NCI-H187 (cell line): ENCODE data around the gene HOXC13.

ENCODE experiments used
- DNase-seq, 2 experiments: peaks; one replicate each; lab custom pipeline; 2025; lab: John Stamatoyannopoulos, UW

The HOXC13 gene, protein sequence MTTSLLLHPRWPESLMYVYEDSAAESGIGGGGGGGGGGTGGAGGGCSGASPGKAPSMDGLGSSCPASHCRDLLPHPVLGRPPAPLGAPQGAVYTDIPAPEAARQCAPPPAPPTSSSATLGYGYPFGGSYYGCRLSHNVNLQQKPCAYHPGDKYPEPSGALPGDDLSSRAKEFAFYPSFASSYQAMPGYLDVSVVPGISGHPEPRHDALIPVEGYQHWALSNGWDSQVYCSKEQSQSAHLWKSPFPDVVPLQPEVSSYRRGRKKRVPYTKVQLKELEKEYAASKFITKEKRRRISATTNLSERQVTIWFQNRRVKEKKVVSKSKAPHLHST

DNA sequence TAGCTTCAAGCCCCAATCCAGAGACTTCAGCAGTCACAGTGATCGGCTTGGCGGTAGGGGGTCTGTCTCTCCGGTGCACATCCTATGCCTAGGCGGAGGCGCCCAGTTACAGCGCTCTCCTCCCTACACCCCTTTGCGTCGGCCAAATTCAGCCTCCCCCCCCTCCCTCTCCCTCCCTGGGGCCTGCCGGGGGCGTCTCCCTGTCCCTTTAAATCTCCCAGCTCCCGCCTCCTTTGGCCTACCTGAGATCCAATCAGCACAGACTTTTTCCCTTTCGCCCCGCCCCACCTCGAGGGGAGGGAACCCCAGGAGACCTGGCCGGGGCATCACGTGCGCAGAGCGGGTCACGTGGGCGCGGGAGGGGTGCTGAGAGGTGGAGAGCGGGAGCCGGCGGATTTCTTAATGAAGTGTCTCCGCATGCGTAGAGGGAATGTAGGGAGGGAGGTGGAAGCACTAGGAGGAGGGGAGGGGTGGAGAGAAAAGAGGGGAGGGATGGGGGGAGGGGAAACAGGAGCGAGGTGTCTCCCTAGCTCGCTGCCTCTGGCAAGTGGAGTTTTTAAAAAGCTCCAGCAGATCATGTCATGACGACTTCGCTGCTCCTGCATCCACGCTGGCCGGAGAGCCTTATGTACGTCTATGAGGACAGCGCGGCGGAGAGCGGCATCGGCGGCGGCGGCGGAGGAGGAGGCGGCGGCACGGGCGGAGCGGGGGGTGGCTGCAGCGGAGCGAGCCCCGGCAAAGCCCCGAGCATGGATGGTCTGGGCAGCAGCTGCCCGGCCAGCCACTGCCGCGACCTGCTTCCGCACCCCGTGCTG is at the start of gene HOXC13:
Gene HOXC13, plus strand, starts transcription at position 506 of the 815 bp plus-strand sequence. Its CDS starts 76 bp downstream, at position 582.
- DNase-seq = peak; percentile 99 to 100

DNA sequence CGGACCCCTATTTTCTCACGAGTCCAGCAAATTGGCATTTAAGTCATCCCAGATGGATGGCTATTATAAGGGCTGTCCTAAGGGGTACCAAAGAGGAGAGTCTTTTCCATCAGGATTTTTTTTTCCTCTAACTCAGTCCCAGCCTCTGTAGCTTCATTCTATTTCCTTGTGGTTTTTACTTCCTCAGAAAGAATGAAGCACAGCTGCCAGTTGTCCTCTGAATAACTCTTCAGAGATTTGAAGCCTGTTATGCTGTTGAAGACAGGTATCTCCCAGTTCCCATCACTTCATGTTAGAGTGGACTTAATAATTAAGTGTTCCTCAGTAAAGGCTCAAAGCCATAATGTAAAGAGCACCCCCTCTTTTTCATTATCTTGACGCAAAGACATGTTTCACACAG is 48.5 kb upstream of the HOXC13 start:
- no peak for DNase-seq

DNA sequence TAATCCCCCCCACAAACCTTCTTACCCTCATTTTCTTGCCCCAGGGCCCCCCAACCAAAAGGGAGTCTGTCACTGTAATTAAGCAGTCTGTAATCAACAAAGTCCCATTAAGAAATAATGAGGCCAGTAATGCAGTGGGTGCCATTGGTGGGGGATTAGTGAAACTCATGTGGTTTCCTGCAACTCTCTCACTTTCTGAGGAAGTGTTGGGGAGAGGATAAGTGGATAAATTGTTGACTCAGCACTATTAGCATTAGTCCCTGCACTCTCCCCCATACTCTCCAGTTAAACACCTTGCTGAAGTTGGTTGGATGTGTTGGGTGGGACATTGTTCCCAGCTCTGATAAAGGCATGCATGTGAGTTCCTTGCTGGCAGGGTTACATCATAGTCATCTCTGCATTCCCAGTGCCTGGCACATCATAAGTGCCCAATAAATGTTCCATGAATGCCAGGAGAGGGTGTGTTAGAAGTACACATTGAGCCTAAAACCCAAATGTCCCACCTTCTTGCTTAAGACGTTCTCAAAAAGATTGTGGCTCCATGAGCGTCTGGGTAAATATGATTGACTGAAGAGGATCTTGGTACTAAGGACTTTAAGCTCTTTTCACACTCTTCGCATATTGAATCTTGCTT is 45.8 kb upstream of the HOXC13 start:
- DNase-seq = no peak

DNA sequence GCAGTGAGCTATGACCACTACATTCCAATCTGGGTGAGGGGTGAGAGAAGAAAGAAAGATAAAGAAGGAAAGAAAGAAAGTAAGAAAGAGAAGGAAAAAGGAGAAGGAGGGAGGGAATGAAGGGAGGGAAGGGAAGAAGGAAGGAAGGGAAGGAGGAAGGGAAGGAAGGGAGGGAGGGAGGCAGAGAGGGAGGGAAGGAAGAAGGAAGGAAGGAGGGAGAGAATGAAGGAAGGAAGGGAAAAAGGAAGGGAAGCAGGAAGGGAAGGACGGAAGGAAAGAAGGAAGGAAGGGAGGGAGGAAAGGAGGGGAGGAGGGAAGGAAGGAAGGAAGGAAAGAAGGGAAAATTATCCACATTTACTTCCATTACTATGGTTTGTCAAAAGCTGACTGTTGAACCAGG is 39.4 kb upstream of the HOXC13 start:
- no peak for DNase-seq

DNA sequence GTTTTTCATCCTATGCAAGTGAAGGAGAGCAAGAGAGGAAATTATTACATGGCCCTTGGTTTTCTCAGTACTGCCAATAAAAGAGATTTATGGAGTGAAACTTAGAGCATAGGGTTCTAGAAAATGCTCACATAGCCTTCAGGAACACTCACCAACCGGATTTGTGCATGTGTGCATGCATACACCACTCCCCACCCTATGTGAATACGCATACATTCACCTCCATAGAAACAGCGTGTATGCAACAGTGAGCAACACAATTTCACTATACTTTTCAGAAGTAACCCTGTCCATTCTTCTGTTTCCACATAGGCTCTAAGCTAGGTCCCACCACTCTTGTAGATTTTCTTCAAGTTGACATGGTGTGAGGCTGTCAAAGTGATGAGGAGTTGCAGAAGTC is 31.5 kb upstream of the HOXC13 start:
- no peak for DNase-seq

DNA sequence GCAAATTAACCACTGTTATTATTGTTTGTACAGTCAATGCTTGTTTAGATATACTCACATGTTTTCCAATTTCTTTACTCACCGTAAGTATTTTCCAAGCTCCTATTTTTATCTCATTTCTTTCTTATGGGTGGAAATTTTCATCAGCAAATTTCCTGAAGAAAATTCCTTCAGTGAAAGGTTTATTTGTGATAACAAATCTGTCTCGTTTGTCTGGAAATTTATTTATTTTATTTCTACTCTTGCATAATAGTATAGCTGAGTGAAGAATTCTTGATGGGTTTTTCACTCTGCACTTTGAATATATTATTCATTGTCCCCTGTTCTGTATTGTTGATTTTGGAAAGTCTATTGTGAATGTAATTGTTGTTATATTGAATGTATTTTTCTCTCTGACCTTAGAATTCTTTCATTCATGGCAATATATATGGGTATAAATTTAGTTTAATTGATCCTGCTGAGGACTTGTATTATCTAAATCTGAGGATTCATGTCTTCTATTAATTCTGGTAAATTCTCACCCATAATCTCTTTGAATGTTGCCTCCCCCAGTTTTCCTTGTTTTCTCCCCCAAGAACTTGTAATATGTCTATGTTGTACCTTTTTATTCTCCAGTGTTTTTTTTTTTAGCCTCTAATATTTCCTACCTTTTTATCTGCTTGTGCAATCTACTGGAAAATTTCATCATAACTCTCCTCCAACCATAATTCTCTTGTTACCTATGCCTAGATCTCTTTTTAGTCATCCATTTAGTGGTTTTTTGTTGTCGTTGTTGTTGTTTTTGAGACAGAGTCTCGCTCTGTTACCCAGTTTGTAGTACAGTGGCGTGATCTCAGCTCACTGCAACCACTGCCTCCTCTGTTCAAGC is 21.6 kb upstream of the HOXC13 start:
- no peak for DNase-seq

DNA sequence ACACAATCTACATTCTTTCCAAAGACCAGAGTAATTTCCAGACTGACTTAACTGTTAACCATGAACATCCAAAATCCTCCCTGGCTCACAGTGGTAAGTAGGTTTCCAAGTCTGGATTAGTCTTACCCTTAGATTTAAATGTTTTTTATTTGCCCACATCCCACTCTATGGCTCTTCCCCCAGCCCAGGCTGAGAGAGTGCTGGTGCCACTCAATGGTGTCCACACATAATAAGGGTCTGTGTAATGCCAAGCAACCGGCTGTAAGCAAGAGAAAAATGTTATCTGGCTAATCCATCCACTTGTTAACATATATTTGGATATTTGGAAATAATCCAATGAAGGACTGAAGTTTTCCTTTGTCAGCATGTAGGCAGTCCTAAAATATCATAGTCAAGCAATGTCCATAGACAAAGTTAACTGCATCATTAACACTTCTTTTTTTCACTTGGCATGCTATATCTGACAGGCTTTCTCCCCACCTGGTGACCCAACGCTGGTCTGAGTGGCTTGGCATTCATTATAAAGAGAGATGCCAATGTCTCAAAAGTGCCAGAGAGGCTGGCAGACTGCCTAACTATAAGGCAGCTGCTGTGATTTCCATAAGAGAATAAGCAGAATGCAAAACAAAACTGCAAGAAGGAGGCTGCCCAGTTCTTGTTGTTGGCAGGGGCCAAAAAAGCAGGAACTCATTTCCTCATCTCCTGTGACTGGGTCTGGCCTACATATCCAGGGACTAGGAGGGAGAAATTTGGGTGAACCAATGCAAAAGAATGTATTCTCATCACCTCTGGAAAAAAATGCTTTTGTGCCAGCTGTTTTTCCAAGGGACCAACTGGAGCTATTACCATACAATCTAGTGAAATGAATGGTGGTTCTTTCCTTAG is 13.9 kb upstream of the HOXC13 start:
- no peak for DNase-seq

DNA sequence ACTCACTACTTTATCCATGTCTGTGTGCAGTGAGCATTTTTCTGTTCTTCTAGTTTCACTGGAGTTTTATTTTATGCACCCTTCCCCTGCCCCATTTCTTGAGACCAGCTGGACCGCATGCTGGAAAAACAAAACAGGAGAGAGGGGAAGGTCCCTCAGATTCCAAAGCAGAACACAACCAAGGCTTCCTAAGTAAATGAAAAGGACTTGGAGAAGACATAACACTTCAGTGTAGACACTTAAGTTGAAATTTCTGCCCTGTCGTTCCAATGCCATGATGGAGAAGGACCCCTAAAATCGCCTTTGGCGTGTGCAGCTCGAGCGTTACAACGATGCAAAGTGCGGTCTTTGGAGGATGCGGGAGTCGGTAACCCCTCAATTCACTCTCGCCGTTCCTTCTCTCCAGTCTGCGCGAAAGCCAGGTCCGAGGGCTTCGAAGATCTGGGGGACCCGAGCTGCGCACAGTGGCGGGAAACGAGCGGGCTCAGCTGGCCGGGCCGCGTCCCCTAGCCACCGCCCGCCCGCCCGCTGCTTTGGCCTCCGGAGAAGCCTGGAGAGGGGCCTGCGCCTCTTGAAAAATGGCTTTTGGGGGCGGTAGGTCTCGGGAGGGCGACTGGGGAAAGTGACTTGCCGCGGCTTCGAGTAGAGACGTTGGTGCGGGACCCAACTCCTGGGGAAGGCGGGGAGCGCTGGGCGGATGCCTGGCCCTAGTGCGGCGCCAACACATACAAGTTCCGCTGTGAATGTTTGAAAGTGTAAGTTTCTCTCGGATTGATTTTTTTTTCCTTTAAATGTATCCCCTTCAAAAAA is 11.2 kb upstream of the HOXC13 start:
- DNase-seq = no peak

DNA sequence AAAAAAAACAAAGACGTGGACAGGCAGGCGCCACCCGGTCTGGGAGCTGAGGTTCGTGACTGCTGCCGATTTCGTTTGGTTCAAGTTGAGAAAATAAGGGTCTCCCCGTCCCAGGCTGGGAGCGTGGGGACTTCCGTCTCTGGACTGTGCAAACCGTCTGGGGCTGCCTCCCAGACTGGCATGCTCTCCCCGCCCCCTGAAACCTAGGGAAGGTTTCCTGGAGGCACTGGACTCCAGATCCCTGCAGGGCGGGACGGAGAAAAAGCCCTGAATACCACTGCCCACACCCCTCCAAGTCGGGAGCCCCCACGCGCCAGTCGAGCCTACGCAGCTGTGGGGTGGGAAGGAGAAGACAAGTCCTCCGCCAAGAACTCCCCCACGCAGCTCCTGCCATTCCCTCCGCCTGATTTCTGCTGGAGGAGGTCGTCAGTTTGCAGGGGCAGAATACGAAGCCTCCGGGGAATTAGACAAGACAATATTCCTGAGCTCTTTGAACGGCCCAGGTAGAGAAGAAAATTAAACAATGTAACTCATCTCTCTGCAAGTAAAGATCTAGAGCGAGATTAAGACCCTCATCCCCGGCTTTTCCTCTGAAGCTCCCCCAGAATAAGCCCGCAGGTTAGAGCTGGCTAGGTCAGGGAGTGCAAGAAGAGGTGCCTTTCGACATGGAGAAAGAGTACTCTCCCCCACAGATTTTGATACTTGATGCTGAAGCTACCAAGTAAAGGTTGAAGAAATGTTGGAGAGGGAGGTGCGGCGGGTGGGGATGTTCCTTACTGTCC is 10.4 kb upstream of the HOXC13 start:
- no peak for DNase-seq

DNA sequence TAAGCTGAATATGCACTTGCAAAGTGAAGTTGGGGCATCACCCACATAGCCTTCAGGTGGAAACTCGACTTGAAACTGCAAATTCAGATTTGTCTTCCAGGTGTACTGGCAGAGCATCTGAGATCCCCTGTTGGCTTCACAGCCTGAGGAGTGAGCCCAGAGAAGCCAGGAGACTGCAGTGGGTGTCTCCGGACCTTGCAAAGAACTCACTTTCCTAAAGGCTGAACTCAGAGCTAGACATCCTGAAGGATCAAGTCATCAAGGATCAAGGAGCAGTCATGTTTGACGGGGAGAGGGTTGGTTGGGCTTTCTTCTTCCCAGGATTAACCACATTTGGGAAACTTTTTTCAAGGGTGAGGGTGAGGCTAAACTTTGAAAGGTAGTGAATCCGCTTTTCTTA is 9.1 kb upstream of the HOXC13 start:
- DNase-seq = no peak

DNA sequence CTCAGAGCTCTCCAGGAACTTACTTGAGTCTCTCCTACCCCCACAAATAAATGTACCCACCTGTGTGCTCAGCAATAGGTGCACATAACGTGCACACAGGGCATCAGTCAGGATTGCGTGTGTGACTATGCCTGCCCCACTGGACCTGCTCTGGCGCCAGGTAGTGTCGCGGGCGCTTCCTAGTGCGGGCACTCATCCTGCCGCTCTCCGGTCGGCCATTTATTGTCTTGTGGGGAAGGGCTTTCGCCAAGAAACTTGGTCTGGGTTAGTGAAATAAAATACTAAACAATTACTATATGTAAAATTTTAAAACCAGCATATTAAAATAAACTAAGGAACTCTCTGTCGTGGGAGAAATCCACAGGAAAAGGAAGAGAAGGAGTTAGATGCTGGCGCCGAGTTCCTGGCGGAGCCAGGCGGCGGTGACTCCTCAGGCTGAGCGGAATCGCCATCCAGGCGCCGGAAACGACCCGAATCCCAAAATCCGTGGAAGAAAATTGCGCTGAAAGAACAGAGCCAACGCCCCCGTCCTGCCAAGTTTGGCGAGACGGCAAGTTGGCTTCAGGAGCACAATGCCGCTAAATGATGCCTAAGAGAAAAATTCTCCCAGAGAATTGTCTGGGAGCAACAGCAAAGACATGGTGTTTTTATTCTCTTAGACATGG is 7.9 kb upstream of the HOXC13 start:
- DNase-seq = no peak

DNA sequence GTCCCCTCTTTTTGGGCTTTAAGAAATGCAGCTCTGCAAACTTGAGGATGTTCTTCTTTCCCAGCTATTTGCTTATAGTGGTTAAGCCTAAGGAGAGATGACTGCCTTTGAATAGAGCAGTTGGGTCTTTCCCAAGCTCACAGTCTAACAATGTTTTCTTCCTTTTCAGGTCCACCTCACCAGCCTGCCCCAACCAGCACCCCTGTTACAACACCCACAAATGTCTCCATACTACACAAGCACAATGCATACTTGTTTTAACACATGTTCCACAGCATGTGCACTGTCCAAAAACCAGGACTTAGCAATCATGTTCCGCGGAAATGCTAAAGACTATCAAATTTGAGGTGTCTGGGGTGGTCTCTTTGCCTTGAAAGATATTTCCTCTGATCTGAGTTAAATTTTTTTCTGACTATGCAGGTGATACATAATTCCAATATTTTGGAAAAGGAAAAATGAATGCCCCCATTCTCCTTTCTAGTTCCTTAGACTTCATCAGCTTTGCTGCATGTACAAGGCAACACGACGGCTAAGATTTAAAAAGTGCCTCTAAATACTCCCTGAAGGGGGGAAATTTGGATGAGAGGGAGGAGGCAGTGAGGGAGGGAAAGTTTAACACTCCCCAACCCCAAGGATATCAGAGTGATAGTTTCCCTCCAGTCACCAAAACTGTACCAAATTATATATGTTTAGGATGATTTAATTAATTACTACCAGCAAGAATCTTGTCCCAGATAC is 6.6 kb upstream of the HOXC13 start:
- DNase-seq = no peak

DNA sequence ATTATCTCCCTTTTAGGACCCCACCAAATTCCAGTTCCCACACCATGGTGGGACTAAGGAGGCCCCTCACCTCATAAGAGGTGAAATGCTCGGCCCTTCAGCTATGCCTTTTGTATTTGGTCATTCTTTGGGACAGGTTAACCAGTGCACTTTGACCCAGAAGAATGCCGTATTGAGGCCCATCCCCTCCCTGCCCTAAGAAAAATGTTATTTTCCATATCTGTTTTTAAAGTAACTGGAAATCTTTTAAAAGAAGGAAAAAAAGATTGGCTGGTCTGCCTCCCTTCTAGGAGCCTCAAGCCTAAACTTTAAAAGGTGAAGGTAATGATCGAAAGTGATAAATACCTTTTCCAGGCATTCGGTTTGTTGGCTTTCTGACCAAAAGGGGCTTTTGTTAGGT is 5.7 kb upstream of the HOXC13 start:
- no peak for DNase-seq

DNA sequence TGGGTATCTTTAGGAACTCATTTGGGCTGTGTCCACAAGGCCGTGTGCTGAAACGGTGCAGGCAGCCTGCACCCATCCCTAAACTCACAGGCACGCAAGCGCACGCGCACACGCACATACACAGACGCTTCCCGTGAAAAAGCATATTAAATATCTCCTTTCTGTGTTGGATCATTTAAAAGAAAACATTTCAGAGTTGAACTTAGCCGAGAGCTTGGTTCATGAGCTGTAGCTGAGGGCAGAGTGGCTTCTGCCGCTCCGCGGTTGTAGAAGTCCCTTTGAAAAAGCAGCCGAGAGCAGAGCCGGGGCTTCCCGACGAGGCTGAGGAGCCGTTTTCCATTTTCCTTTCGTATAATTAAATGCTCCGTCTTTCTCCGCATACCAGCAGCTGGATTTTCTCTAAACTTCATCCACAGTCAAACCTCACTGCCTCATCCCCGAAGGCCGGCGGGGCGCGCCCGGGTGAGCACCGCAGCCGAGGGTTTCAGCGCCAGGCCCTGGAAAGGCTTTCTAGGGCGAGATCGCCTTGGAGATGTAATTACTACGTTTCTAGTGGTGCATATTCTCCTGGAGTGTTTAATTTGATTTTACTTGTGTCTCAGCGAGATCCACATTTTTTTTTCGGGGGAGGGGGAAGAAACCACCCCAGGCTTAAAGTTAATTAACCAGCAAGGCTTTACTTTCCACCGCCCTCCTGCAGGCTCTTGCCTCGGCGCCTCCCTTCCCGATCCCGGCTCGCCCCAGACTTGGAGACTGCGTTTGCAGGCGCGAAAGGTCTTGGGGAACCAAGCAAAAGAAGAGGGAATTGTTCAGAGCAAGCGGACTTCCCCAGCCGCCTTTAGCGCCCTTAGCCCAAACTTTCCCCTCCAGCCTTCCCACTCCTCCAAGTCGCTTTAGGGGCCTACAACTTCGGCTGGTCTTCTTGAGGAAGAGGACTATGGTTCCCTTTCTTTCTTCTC is 3.0 kb upstream of the HOXC13 start:
- DNase-seq = no peak

DNA sequence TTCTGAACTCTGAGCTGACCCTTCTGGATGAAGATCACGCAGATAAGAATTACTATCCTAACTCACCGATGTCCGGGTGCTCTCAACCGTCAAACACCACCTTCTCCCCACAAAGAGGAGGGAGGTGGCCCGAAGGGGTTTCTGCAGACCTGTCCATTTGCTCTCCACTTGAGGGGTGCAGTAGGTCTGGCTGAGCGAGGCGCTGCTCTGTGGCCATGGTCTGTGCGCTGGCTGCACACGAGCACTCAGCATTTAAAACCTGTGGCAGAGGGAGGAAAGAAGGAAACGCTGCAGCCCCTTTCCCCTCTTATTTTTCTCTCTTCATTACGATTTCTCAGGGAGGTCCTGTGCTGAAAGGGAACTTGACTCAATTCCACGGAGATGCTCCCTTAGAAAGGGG is 1.5 kb upstream of the HOXC13 start:
- no peak for DNase-seq

DNA sequence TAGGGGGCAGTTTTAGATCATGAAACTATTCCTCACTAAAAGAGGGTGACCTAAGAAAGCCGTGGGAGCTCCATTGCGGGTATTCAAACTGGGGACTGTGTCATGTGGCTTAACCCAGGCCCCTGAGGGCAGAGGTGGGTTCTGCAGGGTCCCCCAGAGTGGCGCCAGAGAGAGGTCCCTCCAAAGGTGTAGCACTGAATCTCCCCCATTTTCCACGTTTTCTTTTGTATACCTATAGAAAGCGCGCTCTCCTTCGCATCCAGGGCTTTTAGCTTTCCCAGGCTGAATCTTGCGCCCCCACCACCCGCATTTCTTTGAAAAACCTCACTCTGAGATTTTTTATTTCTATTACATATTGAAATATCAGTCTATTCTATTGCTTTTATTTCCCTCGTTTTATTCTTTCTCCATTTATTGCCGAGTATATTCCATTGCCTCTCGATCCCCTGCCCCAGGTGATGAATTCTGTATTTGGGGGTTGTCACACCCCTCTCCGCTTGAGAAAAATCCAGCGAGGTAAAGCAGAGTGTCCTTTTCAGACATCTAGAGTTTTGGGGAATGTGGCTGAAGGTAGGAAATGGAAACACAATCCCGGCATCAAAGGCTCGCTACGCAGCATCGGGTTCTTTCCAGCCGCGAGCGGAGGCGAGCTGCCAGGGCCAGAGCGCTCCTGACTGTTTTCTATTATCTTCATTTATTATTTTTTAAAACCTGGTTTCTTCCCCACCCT is 870 bp upstream of the HOXC13 start:
- peak in 1 of 2 experiments; percentile 77 for DNase-seq
